RKO (cell line): Measurements from ENCODE around the gene CHCHD6.

Experiments used
- DNase-seq: peaks from one replicate; pipeline ENCODE4 v3.0.0-alpha.2; 2016; ENCODE audit warnings: low spot score

The CHCHD6 gene

DNA sequence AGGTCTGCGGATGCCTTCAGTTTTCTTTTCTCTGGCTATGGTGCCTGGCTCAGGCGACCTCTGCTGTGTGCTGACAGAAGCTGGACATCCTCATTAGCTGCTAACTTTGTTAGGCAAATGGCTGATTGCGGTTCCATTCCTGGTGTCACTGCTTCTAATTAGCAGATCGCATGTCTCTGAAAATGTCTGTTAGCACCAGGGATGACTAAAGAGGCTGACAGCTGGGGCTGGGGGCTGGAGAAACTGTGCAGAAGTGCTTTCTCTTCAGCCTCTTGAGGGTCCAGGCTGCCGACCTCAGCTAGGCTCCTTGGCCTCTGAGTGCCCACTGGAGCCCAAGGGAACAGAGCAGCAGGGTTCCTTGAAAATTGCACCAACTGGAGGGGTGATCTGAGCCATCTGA is 39.3 kb downstream of the CHCHD6 start:
- DNase-seq, result no peak

DNA sequence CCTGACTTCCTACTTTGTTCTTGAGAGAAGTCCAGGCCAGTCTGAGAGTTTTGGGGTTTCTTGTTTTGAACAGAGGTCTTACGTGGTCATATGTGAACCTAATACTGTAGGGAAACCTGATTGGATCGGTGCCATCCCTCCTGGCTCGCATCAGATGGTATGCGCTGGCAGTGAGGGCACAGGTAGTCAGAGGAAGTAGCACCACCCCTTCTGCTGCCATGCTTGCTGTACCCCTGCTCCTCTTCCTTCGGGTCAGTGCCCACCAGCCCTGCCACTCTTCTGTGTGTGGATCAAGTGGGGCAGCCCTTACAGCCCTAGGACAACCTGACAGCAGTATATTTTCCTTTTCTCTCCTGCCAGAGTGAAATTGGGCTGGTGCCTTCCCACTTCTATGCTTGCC is 39.7 kb downstream of the CHCHD6 start:
- no peak for DNase-seq

- no peak for DNase-seq
These were observed 41.8 kb downstream of the CHCHD6 start for GRCh38 chr3:126745760-126746394.

DNA sequence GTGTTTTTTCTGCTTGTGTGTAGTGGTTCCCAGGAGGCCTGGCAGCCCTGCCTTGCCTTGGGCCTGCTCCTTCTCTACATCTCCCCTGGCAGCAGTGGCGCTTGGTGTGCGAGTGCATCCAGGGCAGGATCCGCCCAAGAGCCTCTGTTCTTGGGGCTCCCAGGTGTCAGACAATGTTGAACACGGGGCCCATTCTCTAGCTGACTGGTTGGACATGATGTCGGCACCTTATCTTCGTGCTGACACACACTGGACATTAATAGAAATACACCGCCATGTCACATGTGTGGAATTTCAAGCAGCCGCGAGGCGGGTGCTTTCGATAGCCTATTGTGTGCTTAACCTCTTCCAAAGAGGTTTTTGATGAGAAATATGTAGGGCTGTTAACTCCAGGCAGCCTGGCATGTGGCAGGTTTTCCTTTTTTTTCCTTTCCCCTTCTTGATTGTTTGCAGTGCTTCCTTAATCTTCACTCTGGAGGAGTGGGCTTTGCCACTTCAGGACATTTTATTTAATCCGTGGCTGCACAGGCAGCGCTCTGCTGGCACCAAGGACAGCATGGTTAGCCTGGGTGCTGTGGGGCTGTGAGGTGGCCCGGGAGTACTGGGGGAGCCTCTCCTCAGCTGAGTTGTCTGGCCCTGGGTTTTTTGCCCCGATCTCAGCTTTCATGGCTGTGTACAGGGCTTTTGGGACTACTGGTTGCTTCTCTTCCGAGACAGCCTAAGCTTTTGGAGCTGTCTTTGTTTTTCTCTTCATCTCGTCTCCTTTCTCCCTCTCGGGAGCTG is 42.5 kb downstream of the CHCHD6 start:
- peak; percentile 20 for DNase-seq

DNA sequence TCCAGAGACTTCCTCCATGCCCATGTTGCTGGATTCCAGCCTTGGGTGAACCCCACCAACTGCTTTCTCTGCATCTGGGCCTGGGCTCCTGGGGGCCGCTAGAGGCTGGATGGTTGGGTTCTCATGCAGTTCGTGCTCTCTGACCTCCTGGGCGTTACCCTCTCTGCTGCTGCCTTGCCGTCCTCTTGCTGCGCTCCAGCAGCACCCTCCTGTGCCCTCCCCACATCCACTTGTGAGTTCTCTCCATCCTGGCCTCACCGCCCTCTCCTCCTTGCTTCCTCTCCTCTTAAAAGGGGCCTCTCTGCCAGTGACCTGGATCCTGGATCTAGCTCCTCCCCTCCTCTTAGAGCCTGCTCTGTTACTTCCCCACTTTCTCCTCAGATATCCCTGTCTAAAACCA is 43.7 kb downstream of the CHCHD6 start:
- DNase-seq, result no peak

DNA sequence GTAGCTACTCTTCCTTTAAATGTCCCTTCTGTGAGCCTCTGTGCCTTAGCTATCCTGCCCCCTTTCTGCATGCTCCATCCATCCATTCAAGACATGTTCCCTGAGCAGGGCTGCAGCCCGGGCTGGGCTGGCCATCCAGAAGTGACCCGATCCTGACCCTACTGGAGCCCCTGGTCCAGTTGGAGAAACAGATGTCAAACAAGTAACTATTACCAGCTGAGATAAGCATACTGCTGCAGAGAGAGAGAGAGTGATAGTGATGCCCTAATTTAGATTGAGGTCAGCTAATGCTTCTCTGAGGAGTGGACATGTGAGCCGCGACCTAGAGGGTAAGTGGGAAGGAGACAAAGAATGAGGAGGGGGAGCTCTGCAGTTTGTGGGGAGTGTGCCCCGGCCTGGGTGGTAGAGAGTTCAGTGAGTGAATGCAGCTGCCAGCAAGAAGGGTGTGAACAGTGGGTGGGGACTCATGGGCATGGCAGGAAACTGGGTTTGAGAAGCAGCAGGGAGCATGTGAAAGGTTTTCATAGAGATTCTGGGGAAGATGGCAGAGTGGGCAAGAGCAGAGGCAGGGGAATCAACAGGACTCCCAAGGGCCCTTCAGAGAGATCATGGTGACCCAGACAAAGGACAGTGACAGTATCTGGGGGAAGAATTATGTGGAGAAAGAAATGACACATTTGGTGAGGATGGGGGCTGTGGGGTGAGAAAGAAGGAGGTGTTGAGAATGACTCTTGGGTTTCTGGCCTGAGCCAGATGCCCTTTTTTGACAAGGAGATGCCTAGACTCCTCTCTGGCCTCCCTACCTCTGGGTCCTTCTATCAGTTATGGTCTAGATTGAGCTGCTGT is 44.9 kb downstream of the CHCHD6 start:
- DNase-seq, result no peak

DNA sequence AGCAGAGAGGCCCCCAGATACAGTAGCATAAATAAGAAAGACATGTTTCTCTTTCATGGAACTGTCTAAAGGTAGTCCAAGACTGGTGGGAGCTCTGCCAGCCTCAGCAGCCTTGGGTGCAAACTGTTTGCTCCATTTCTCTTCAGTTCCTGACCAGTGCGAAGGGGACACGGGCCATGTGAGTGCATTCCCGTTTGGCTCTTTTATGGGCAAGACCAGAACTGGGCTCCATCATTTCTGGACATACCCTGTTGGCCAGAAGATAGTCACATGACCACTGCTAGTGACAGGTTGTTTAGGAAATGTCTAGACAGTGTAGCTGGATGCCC is 45.5 kb downstream of the CHCHD6 start:
- no peak for DNase-seq

- DNase-seq, result no peak
These were observed 46.1 kb downstream of the CHCHD6 start for GRCh38 chr3:126749931-126750755.

DNA sequence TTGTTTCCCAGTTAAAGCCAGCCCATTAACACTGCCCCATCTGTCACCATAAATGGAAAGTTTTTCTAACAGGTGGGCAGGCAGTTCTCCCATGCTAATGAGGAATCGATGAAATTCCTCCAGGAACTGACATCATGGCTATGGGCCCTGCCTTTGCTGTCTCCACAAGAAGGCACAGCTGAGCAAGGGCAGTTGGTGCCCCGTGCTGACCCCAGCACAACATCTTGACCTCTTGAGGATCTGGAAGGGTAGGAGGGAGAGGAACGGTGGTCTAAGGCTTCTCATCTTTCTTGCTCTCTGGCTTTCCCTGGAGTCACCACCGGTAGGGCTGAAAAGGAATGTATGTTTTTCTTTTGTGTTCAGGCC is 46.7 kb downstream of the CHCHD6 start:
- no peak for DNase-seq

DNA sequence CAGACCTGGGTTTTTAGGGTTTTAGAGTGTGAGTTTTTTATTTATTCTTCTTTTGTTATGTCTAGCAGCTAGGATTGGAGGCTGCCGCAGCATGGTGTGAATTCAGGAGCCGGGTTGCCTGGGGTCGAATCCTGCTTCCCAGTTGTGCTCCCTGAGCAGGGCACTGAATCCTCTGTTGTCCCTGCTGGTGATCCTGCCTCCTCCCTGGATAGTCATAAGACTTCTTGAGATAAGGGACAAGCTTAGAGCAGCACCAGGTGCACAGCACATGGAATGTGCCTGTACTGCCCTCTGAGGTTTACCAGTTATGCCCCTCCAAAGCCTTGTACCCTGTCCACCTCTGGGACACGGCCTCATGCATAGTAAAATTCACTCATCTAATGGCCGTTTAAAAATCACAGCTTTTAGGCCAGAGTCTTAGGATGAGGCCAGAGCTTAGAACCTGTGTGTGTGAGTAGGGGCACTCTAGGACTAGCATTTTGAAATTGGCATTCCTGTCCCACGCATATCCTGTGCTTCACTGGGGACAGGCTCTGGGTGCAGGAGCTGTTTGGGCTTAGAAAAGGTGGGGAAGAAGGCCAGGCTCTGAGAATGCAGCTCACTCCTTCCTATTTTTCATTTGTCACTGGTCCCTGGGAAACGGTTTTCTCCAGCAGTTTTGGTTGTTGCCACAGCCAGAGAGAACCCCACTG is 47.7 kb downstream of the CHCHD6 start:
- DNase-seq, result no peak

DNA sequence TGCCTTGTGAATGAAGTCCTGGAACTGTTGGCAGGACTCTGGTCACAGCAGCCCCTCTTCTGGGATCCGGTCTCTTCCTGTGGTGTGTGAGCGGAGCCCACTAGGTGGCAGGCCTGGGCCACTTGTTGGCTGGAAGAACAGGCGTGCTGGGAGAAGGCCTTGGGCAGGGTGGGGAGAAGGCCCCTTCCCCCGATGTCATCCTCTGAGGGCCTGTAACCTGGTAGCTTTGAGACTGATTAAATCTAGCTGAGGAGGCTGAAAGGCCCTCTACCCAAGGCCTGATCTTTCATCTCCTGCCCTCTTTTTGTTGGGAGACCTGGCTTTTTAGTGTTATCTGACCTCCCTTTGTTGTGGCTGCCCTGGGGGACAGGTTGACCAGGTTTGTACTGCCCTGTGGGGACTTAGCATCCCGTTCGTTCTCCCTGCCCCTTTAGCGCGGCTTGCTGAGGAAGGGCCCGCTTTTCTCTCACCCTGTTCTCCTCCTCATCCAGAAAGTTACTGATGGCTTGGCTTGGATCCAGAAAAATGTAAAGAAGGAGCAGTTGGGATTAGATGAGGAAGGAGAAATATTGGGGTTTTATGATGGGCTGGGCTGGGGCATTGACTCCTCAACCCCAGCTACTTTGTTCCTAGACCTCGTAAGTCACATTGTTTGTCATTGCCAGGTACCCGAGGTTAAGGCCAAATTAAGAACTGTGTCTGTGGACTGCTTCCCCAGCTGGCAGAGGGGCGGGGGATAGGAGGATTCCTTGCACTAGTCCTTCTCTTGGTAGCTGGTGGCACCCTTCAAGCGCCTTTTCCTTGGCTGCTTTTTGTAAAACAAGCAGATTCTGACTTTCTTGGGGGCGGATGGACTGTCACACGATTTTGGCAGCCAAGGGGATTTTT is 48.5 kb downstream of the CHCHD6 start:
- peak; percentile 58 for DNase-seq

DNA sequence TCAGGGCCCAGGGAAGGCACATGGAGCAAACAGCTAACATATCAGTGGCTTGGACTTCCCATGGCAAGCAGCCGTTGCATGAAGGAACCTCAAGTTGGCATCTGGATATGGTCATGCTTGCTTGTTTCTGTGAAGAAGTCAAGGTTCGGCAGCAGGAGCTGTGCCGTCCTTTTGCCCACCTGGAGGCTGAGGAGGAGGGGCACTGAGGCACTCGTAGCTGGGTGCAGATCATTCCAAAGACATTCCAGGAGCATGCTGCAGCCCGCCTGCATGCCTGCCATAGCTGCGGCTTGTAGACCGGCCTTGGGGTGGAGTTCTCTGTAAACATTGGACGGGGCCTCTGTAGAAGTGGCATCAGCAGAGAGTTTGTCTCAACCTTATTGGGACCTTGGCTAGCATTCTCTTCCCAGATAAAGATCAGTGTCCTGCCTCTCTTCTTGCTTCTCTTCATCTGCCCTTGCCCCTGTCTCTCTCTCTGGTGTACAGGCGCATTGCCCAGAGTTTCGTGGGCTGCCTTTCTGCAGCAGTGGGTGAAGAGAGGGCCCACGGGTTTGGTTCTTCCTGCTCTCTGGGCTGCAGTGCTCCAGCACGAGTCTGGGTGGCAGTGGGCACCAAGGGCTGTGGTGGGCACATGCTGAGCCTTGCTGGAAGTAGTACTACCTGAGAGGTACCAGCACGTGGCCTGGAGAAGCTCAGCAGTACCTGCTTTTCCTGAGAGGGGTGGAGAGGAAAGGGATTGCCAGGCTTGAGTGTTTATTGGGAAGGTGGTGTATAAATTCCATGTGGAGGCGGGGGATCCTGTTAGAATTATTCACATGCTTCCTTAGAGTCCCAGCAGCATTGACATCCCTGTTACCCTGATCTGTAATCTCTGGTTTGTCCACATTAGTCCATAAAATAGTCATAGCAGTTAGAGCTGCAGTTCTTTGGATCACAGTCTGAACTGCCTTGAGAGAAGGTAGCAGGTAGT is 49.4 kb downstream of the CHCHD6 start:
- no peak for DNase-seq

DNA sequence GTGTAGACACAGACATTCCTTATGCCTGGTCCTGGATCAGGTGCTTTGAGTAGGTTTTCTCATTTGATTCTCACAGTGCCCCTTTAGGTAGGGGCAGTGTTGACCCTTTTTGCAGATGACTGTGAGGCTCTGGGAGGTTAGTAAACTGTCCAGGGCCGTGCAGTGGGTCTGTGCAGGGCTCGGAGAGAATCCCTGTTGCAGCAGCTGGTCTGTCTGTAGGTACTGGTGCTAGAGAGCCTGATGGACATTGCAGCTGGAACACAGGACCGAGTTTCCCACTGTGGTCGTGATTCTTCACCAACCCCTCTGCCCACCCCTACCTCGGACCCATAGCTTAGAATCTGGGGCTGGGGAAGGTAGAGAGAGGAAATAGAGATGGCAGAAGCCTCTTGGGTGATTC is 51.8 kb downstream of the CHCHD6 start:
- DNase-seq, result no peak

DNA sequence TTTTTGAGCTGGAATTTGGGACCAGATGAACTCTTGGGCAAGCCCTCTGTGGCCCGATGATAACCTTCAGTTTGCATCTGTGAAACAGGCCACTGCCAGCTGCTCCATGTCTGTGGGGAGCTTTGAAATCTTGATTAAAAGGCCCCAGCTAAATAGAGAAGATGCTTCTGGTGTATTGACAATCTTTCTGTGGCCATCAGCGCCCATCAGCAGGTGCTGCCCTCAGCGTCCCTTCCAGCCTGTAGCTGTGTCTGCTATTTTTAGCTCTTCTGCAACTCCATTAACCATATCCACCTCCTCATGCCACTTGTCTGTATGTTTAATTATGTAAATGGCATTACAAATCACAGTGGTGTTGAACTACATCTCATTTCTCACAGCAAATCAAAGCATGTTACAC is 54.0 kb downstream of the CHCHD6 start:
- no peak for DNase-seq

DNA sequence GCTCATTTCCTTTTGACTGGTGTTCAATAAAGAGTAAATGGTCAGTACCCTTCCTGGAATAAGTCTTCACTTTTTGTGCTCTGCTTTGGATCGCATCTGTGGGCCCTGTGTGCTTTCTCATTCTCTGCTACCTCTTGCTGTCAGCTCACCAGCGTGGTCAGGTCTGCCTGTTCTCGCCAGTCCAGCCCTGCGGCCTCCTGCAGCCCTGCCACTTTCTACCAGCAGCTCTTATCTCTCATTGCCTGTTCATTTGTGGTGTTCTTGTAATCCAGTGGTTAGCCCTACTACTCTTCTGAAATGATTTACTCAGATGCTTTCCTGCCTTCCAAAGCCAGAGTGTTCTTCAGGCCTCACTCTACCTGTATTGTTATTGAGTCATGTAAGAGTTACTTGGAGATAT is 54.8 kb downstream of the CHCHD6 start:
- DNase-seq, result no peak

GRCh38 chr3:126760541-126760940 is 56.5 kb downstream of the CHCHD6 start:
- no peak for DNase-seq

GRCh38 chr3:126763035-126763434 is 59.0 kb downstream of the CHCHD6 start:
- DNase-seq, result no peak

- DNase-seq, result no peak
These were observed 61.4 kb downstream of the CHCHD6 start for GRCh38 chr3:126765187-126766069.
